PC-9 (cell line): Measurements from ENCODE around the gene ARHGAP8. TPM values are rescaled to one million over a fixed set of nuclear protein-coding genes. Genes with fewer than 3 reads are reported as not detected.

Experiments used
- BruUV-seq: library from RNA; stranded (reverse); fragments of 400-500 nt; replicated peaks from 2 replicates; lab custom pipeline; 2021; lab: Mats Ljungman, UMichigan
- CTCF ChIA-PET: fragments of 300-600 bp; sonication (Branson Sonifier 250); formaldehyde crosslinking; loops from one replicate; lab custom pipeline; 2022; ENCODE audit warnings: antibody characterized with exemption; lab: Charles Lee
- POLR2A ChIA-PET: fragments of 300-600 bp; sonication (Branson Sonifier 250); formaldehyde crosslinking; loops from one replicate; lab custom pipeline; 2022; ENCODE audit warnings: antibody characterized with exemption; ENCODE audit not compliant: unreplicated experiment; lab: Charles Lee
- DNase-seq, 2 experiments: peaks; one replicate each; pipeline versions ENCODE4 v3.0.0 to v3.0.0-alpha.2; 2015 to 2022; ENCODE audit warnings: mixed read lengths in 1 of 2
- H2AFZ ChIP-seq: fragments of 200-600 bp; sonication (generic); 2 replicates; pipeline ENCODE4 v1.8.1; 2017; ENCODE audit warnings: antibody characterized with exemption
- H3F3A ChIP-seq: fragments of 200-600 bp; sonication (generic); 2 replicates; pipeline ENCODE4 v1.8.1; 2017; ENCODE audit warnings: antibody characterized with exemption, mild to moderate bottlenecking, low read depth; ENCODE audit not compliant: insufficient read depth
- H3K27ac ChIP-seq: fragments of 200-600 bp; sonication (generic); 2 replicates; pipeline ENCODE4 v1.6.1; 2016; ENCODE audit warnings: mixed run types
- H3K27me3 ChIP-seq: fragments of 200-600 bp; sonication (generic); 2 replicates; pipeline ENCODE4 v1.6.1; 2016; ENCODE audit warnings: low read depth, mixed run types; ENCODE audit not compliant: insufficient read depth
- H3K36me3 ChIP-seq: fragments of 200-600 bp; sonication (generic); 2 replicates; pipeline ENCODE4 v1.6.1; 2016; ENCODE audit warnings: low read depth, mixed run types
- H3K4me1 ChIP-seq: fragments of 200-600 bp; sonication (generic); replicated peaks from 2 replicates; pipeline ENCODE4 v1.6.1; 2016; ENCODE audit warnings: mixed run types; ENCODE audit not compliant: insufficient read depth
- H3K4me2 ChIP-seq: fragments of 200-600 bp; sonication (generic); 2 replicates; pipeline ENCODE4 v1.6.1; 2017; ENCODE audit warnings: mixed run types
- H3K4me3 ChIP-seq: fragments of 200-600 bp; sonication (generic); 2 replicates; pipeline ENCODE4 v1.6.1; 2016; ENCODE audit warnings: mixed run types
- H3K79me2 ChIP-seq: fragments of 200-600 bp; sonication (generic); 2 replicates; pipeline ENCODE4 v1.6.1; 2017; ENCODE audit warnings: low read depth, mixed run types
- H3K9me2 ChIP-seq: fragments of 200-600 bp; sonication (generic); 2 replicates; pipeline ENCODE4 v1.8.1; 2017; ENCODE audit warnings: mild to moderate bottlenecking; ENCODE audit not compliant: insufficient read depth
- H3K9me3 ChIP-seq: fragments of 200-600 bp; sonication (generic); 2 replicates; pipeline ENCODE4 v1.8.1; 2016; ENCODE audit warnings: low read depth; ENCODE audit not compliant: insufficient read depth
- H4K20me1 ChIP-seq: fragments of 200-600 bp; sonication (generic); 2 replicates; pipeline ENCODE4 v1.8.1; 2017; ENCODE audit not compliant: insufficient read depth
- CTCF ChIP-seq: fragments of 200-600 bp; sonication (generic); conservative IDR thresholded peaks from 2 replicates; pipeline ENCODE4 v1.6.1; 2017; ENCODE audit warnings: mixed run types, antibody characterized with exemption, mild to moderate bottlenecking, moderate library complexity
- EZH2 ChIP-seq: fragments of 200-600 bp; sonication (generic); IDR thresholded peaks from 2 replicates; pipeline ENCODE4 v1.8.0; 2017; ENCODE audit warnings: antibody characterized with exemption, low read depth
- intact Hi-C: fragments of 100-400 bp; cut with micrococcal nuclease; formaldehyde crosslinking; loops from one replicate; pipeline ENCODE4 v1.10.0; 2022; ENCODE audit not compliant: unreplicated experiment
- total RNA-seq: library from RNA; stranded (reverse); gene quantifications from 2 replicates; pipeline ENCODE4 v1.2.3, GENCODE V29; 2021

The ARHGAP8 gene
- total RNA-seq, 1 experiment from 2014 or later: 114 TPM

- no peak overlapping the region for H3K4me3 ChIP-seq
- H3K79me2 ChIP-seq: no peaks in the 10 kb centered on the region
- H3K4me2 ChIP-seq: no peak overlapping the region
- H3K27ac ChIP-seq: no peak overlapping the region
- H3F3A ChIP-seq: no peaks in the 10 kb centered on the region; the same call in 1 of the 2 replicates
- no peak overlapping the region for H2AFZ ChIP-seq
- intact Hi-C loops: no loop called here
- H3K9me3 ChIP-seq: no peaks in the 10 kb centered on the region
- H3K4me1 ChIP-seq: no peaks in the 10 kb centered on the region
- no peaks in the 10 kb centered on the region for H3K36me3 ChIP-seq
- no TSS peak for BruUV-seq
- DNase-seq: peak in 1 of 2 experiments; percentile 12
- ChIA-PET POLR2A (no interaction called here), CTCF (no interaction called here)
- H4K20me1 ChIP-seq: 0 out of 2 replicates have a peak, but pooled peaks cover 4% of the 10 kb centered on the region
- H3K27me3 ChIP-seq: no peaks in the 10 kb centered on the region
- no peaks in the 10 kb centered on the region for H3K9me2 ChIP-seq
- TF ChIP-seq CTCF (no peak), EZH2 (no peak)
Measured at GRCh38 chr22:44732661-44733060, 19.7 kb upstream of the ARHGAP8 start.

DNA sequence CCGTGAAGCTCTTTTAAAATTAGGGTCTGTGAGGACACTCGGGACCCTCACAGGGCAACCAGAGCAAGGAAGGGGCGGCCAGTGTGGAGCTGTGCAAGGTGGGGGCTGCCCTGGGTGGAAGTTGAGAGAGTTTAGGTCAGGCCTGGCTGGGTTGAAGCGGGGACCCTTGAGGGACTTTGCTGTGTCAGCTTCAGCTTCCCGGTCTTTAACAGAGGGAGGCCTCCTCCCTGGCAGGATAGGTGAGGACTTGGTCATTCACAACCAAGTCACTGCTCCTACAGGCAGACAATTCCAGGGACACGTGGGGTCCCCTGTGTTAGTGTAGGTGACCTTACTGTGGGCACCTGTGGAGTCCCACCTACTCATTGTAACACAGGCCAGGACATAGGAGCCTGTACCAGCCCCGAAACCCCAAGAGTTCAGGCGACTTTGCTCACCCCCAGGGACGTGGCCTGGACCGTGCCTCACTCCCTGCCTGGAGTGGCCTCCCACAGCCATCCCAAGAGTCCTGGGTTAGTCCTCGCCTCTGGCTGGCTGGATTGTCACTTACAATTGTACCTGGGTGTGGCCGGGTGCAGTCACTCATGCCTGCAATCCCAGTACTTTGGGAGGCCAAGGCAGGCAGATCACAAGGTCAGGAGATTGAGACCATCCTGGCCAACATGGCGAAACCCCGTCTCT lies 18.8 kb upstream of the ARHGAP8 start:
- no TSS peak for BruUV-seq
- H3K27ac ChIP-seq: no peak overlapping the region
- no peak overlapping the region for H3K4me2 ChIP-seq
- H3K36me3 ChIP-seq: no peaks in the 10 kb centered on the region
- H4K20me1 ChIP-seq: 0 out of 2 replicates have a peak, but pooled peaks cover 4% of the 10 kb centered on the region
- H3K9me2 ChIP-seq: no peaks in the 10 kb centered on the region
- H3K79me2 ChIP-seq: no peaks in the 10 kb centered on the region
- CTCF ChIA-PET: no interaction called here
- H2AFZ ChIP-seq: no peak overlapping the region
- no peaks in the 10 kb centered on the region for H3K27me3 ChIP-seq
- TF ChIP-seq CTCF: no peak
- TF ChIP-seq EZH2: no peak
- POLR2A ChIA-PET: no interaction called here
- DNase-seq: peak in 1 of 2 experiments; percentile 24
- H3K4me1 ChIP-seq: peaks cover 8% of the 10 kb centered on the region
- no peaks in the 10 kb centered on the region for H3K9me3 ChIP-seq
- intact Hi-C loops: no loop called here
- no peak overlapping the region for H3K4me3 ChIP-seq
- no peaks in the 10 kb centered on the region; the same call in 1 of the 2 replicates for H3F3A ChIP-seq

- CTCF ChIA-PET: no interaction called here
- Histone ChIP-seq H4K20me1 (0 out of 2 replicates have a peak, but pooled peaks cover 4% of the 10 kb centered on the region), H3K27ac (no peak overlapping the region), H3K4me2 (no peak overlapping the region), H3F3A (peaks cover 4% of the 10 kb centered on the region; the same call in 1 of the 2 replicates), H3K9me2 (no peaks in the 10 kb centered on the region), H3K27me3 (no peaks in the 10 kb centered on the region), H3K4me3 (no peak overlapping the region), H3K4me1 (peaks cover 15% of the 10 kb centered on the region), H3K36me3 (no peaks in the 10 kb centered on the region), H3K9me3 (no peaks in the 10 kb centered on the region), H2AFZ (no peak overlapping the region), H3K79me2 (no peaks in the 10 kb centered on the region)
- DNase-seq: peak in 1 of 2 experiments; percentile 15
- intact Hi-C loops: no loop called here
- no TSS peak for BruUV-seq
- POLR2A ChIA-PET: no interaction called here
- TF ChIP-seq EZH2 (no peak), CTCF (no peak)
Measured at GRCh38 chr22:44734278-44734677, 18.1 kb upstream of the ARHGAP8 start.
